ENCODE results near the gene EZH1. TPM values are rescaled to one million over a fixed set of nuclear protein-coding genes. Genes with fewer than 3 reads are reported as not detected.

Gene EZH1
- total RNA-seq, 4 donors from 2014 or later: 31.5 to 89.5 (median 44.5) TPM

DNA sequence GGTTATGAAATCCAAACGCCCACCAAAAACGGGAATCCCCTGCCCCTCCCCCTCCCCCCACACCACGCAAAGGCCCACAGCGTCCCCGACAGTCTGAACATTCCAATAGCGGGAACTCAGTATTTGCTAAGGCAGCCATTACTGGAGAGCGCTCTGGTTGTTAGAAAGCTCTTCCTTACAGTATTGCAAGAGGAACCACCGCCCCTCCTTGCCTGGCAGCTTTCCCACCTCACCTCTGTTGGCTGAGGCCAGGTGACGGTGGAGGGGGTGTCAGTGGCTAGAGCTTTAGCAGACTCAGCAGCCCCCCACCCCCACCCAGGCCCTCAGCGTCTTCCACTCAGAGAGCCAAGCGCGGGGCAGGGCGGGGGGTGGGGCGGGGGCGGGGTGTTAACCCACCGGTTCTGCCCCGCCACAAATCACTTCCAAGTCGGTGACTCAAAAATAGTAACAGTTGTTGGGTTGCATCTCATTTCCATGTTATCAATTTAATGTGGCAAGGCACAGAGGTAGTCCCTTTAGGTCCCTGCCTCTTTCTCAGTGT, 65.8 kb downstream of the EZH1 start:
- H3K27me3 ChIP-seq: no peaks in the 10 kb centered on the region
- TF ChIP-seq CTCF (IDR thresholded peaks at IDR 0.05) (no peak), POLR2A (IDR thresholded peaks at IDR 0.05) (no peak)
- no peaks in the 10 kb centered on the region for H3K36me3 ChIP-seq
- H3K4me1 ChIP-seq: peaks cover 3 to 20% of the 10 kb centered on the region in 2 donors
- DNase-seq: peak; percentile 66 to 73
- H3K4me3 ChIP-seq: peak overlapping the region; percentile 55 to 91
- no peaks in the 10 kb centered on the region for H3K9me3 ChIP-seq
- peak overlapping the region; percentile 96 to 97 for H3K27ac ChIP-seq
- intact Hi-C loops (cut with DNase I; ENCODE audit: low total_unique reads): loop anchor here (10.0 kb wide), 1 partner anchor 104 kb away; the partner anchor contains the start of gene PSMC3IP

DNA sequence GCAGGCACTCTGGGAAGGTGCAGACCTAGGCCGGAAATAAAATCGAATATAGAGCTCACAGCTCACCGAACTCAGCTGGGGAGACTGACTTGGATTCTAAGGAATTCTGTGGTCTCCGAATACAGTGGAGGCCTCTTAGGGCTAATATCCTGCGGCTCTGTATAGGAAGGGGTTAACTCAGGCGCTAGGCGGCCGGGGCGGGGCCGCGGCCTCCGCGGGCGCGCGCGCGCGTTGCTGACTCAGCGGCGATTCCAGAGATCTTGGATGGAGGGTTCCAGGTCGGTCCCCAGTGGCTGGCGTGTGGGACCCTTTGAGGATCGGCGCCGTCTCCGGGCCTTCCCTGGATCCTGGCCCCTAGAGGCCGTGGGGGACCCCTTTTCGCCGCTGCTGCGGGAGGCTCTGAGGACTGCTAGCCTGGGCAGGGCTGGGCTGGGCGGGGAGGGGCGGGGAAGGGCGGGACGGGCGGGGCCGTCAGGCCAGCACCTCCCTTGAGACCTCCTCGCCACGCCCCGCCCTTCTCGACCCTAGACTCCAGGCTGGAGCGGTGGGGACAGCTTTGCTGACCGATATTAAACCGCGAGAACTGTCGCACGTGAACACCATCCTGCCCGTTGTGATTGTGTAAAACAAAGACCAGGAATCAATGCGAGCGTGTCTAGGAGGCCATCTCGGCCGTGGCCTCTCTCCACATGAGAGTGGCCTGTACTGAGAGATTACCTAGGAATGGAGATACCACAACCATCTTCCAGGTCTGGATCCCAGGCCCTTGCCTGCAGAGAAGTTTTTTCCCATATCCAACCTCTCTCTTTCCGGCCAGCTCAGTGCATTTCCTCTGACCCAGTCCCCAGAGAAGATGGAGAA, 66.7 kb downstream of the EZH1 start:
- peak; percentile 87 to 90 for DNase-seq
- Histone ChIP-seq H3K4me1 (peaks cover 3 to 23% of the 10 kb centered on the region in 2 donors), H3K4me3 (peak overlapping the region; percentile 55 to 91), H3K27ac (peak overlapping the region; percentile 96 to 97), H3K9me3 (no peaks in the 10 kb centered on the region), H3K27me3 (no peaks in the 10 kb centered on the region), H3K36me3 (no peaks in the 10 kb centered on the region)
- peak in 1 of 2 donors; percentile 55 for TF ChIP-seq POLR2A (IDR thresholded peaks at IDR 0.05)
- peak in 1 of 4 experiments; percentile 23 for TF ChIP-seq CTCF (IDR thresholded peaks at IDR 0.05)
- intact Hi-C loops (cut with DNase I; ENCODE audit: low total_unique reads): loop anchor here (10.0 kb wide), 1 partner anchor 103 kb away; the partner anchor contains the start of gene PSMC3IP

DNA sequence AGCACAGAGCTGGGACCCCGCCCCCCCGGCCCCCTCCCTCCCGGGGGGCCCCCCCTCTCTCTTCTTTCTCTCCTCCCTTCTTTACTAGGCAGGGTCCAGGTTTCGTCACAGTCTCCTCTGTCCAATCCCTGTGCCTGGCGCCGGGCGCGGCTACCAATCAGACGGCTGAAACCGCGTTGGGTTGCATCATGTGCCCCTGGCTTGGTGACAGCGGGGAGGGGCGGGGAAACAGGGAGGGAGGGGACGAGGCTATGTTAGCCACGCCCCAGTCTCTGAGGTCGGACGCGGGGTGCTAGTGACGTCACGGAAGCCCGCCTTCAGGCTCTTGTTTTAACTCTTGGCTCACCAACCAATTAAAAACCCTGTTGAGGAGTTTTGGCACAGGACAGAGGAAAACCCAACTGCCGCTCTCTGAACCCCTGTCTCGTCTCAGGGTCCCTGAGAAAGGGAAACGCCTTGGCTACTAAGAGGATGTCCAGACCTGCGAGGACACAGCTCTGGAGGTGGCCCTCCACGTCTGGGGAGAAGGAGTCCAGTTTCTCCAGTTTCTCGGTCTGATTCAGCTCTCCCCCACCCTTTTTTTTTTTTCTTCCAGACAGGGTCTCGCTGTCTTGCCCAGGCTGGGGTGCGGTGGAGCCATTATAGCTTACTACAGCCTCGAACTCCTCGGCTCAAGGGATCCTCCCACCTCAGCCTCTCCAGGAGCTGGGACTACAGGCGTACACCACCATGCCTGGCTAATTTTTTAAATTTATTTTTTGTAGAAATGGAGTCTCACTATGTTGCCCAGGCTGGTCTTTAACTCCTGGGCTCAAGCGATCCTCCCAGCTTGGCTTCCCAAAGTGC, 67.6 kb downstream of the EZH1 start:
- peak; percentile 100 for DNase-seq
- H3K9me3 ChIP-seq: no peaks in the 10 kb centered on the region
- peak overlapping the region; percentile 88 to 91 for H3K4me3 ChIP-seq
- H3K4me1 ChIP-seq: peaks cover 3 to 22% of the 10 kb centered on the region in 2 donors
- no peaks in the 10 kb centered on the region for H3K27me3 ChIP-seq
- TF ChIP-seq POLR2A (IDR thresholded peaks at IDR 0.05) (no peak), CTCF (IDR thresholded peaks at IDR 0.05) (no peak)
- H3K27ac ChIP-seq: peak overlapping the region; percentile 96 to 97
- intact Hi-C loops (cut with DNase I; ENCODE audit: low total_unique reads): loop anchor here (10.0 kb wide), 1 partner anchor 102 kb away; the partner anchor contains the start of gene PSMC3IP
- H3K36me3 ChIP-seq: no peaks in the 10 kb centered on the region

DNA sequence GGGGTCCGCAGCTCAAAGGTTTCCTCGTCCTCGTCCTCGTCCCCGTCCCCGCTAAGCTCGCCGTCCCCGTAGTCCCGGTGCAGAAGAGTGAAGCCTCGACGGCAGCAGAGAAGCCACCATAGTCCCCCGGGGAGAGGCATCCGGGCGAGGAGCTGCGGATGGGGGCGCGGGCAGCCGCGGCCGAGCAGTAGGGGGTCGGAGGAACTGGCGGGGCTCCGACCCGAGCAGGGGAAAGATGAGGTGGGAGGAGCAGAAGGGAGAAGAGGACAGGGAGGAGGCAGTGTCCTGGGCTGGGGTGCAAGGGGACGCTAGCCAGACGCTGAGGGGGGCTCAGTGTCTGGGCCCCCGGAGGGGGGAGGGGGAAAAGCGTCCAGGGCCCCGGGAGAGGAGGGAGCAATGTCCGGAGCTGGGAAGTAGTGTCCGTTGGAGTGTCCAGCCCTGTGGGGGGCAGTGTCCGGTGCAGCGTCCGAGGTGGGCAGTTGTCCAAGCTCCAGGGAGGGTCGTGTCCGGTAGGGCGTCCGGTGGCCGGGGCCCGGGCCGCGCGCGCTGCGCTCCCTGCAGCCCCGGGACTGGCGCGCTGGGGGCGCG, 68.3 kb downstream of the EZH1 start, which contains the start of gene PLEKHH3:
Gene PLEKHH3 (minus strand): TSS at position 571 of the 588 bp plus-strand sequence. CDS start 431 bp downstream, at position 140.
- Histone ChIP-seq H3K27me3 (no peaks in the 10 kb centered on the region), H3K9me3 (no peaks in the 10 kb centered on the region), H3K4me1 (peaks cover 3 to 22% of the 10 kb centered on the region in 2 donors), H3K27ac (peak within 1 kb of the TSS; percentile 96 to 97), H3K36me3 (no peaks in the 10 kb centered on the region), H3K4me3 (peak within 1 kb of the TSS; percentile 88 to 91)
- TF ChIP-seq POLR2A (IDR thresholded peaks at IDR 0.05) (peak; percentile 81 to 91), CTCF (IDR thresholded peaks at IDR 0.05) (peak in 3 of 4 experiments; percentile 8 to 32 (median 28))
- intact Hi-C loops (cut with DNase I; ENCODE audit: low total_unique reads): loop anchor here (10.0 kb wide), 1 partner anchor 102 kb away; the partner anchor contains the start of gene PSMC3IP
- no peak for DNase-seq

Measured in uterus (tissue), 4 donors.